IMR-90 (cell line): ENCODE results near the gene NFIX. TPM values are rescaled to one million over a fixed set of nuclear protein-coding genes. Genes with fewer than 3 reads are reported as not detected.

Experiments used
- ATAC-seq: fragments of 200-7000 bp; cut with Tn5 transposase; 2 replicates; pipeline ENCODE4 v1.9.1; 2020; ENCODE audit warnings: low read depth, mild to moderate bottlenecking, moderate library complexity
- BruUV-seq: library from RNA; stranded (reverse); fragments of 400-500 nt; replicated peaks from 2 replicates; lab custom pipeline; 2021; lab: Mats Ljungman, UMichigan
- CTCF ChIA-PET: fragments of 300-600 bp; formaldehyde crosslinking; extraction: SDS; loops from one replicate; lab custom pipeline; 2021; ENCODE audit warnings: antibody characterized with exemption; lab: Yijun Ruan, JAX
- POLR2A ChIA-PET: fragments of 300-600 bp; sonication (Branson Sonifier 250); formaldehyde crosslinking; loops from one replicate; lab custom pipeline; 2022; ENCODE audit warnings: antibody characterized with exemption; ENCODE audit not compliant: unreplicated experiment; lab: Charles Lee
- DNase-seq: peaks from one replicate; pipeline ENCODE4 v3.0.0; 2013
- H2AFZ ChIP-seq: replicated peaks from 2 replicates; pipeline ENCODE3; 2013; ENCODE audit warnings: low read length, mild to moderate bottlenecking; ENCODE audit not compliant: poor library complexity
- H2AK5ac ChIP-seq: 2 replicates; pipeline ENCODE4 v1.6.1; 2013; ENCODE audit warnings: low read depth, low read length, inconsistent platforms
- H2AK9ac ChIP-seq: replicated peaks from 2 replicates; pipeline ENCODE3; 2013; ENCODE audit warnings: mild to moderate bottlenecking, low read depth, low read length, moderate library complexity; ENCODE audit not compliant: poor library complexity
- H2BK120ac ChIP-seq: 2 replicates; pipeline ENCODE4 v1.6.1; 2013; ENCODE audit warnings: low read depth, low read length, inconsistent platforms
- H2BK15ac ChIP-seq: 3 replicates; pipeline ENCODE4 v1.6.1; 2013; ENCODE audit warnings: low read depth, low read length, inconsistent platforms
- H2BK20ac ChIP-seq: 2 replicates; pipeline ENCODE4 v1.6.1; 2013; ENCODE audit warnings: low read depth, mild to moderate bottlenecking, inconsistent platforms, low read length, moderate library complexity
- H2BK5ac ChIP-seq: 2 replicates; pipeline ENCODE4 v1.6.1; 2013; ENCODE audit warnings: mild to moderate bottlenecking, low read depth, low read length, inconsistent platforms; ENCODE audit not compliant: poor library complexity, severe bottlenecking
- H3K14ac ChIP-seq: replicated peaks from 2 replicates; pipeline ENCODE4 v1.6.1; 2013; ENCODE audit warnings: low read depth, low read length, inconsistent platforms
- H3K18ac ChIP-seq: 2 replicates; pipeline ENCODE4 v1.6.1; 2013; ENCODE audit warnings: low read depth, low read length, control low read depth
- H3K23ac ChIP-seq: 2 replicates; pipeline ENCODE4 v1.6.1; 2013; ENCODE audit warnings: low read depth, low read length, inconsistent platforms
- H3K27ac ChIP-seq: 2 replicates; pipeline ENCODE4 v1.5.1; 2013; ENCODE audit warnings: mild to moderate bottlenecking, control low read depth, low read length; ENCODE audit not compliant: insufficient read depth
- H3K27me3 ChIP-seq: 2 replicates; pipeline ENCODE4 v1.6.1; 2013; ENCODE audit warnings: low read length; ENCODE audit not compliant: control insufficient read depth, insufficient read depth
- H3K36me3 ChIP-seq: 2 replicates; pipeline ENCODE4 v1.6.1; 2013; ENCODE audit warnings: low read length, mixed read lengths; ENCODE audit not compliant: control insufficient read depth, insufficient read depth
- H3K4ac ChIP-seq: 2 replicates; pipeline ENCODE4 v1.6.1; 2013; ENCODE audit warnings: low read depth, low read length, inconsistent platforms
- H3K4me1 ChIP-seq: 2 replicates; pipeline ENCODE4 v1.6.1; 2013; ENCODE audit warnings: low read length, mixed read lengths; ENCODE audit not compliant: control insufficient read depth, insufficient read depth
- H3K4me2 ChIP-seq: 2 replicates; pipeline ENCODE4 v1.6.1; 2013; ENCODE audit warnings: low read depth, mild to moderate bottlenecking, control low read depth, low read length, moderate library complexity
- H3K4me3 ChIP-seq: 2 replicates; pipeline ENCODE4 v1.5.1; 2013; ENCODE audit warnings: low read depth, mild to moderate bottlenecking, control low read depth, low read length, moderate library complexity; ENCODE audit not compliant: insufficient read depth
- H3K56ac ChIP-seq: 2 replicates; pipeline ENCODE4 v1.6.1; 2013; ENCODE audit warnings: low read length, inconsistent platforms; ENCODE audit not compliant: insufficient read depth; ENCODE audit errors: extremely low read depth
- H3K79me1 ChIP-seq, 2 experiments: 2 replicates each; pipeline ENCODE4 v1.6.1; 2013; ENCODE audit warnings: low read length in 2 of 2, inconsistent platforms in 1 of 2, low read depth in 1 of 2
- H3K9ac ChIP-seq: 2 replicates; pipeline ENCODE4 v1.6.1; 2013; ENCODE audit warnings: low read depth, low read length, control low read depth
- H3K9me1 ChIP-seq: 2 replicates; pipeline ENCODE4 v1.6.1; 2013; ENCODE audit warnings: low read length, inconsistent platforms; ENCODE audit not compliant: insufficient read depth
- H3K9me3 ChIP-seq: 2 replicates; pipeline ENCODE4 v1.6.1; 2013; ENCODE audit warnings: low read length; ENCODE audit not compliant: control insufficient read depth, insufficient read depth
- H4K20me1 ChIP-seq: 2 replicates; pipeline ENCODE4 v1.6.1; 2013; ENCODE audit warnings: low read length, inconsistent platforms; ENCODE audit not compliant: insufficient read depth
- H4K5ac ChIP-seq: 2 replicates; pipeline ENCODE4 v1.6.1; 2013; ENCODE audit warnings: mild to moderate bottlenecking, low read depth, low read length, control low read depth
- H4K8ac ChIP-seq, 2 experiments: 2 replicates each; pipeline ENCODE4 v1.6.1; 2013; ENCODE audit warnings: low read depth in 2 of 2, low read length in 2 of 2, control low read depth in 1 of 2, inconsistent platforms in 1 of 2
- H4K91ac ChIP-seq: 2 replicates; pipeline ENCODE4 v1.6.1; 2013; ENCODE audit warnings: low read depth, low read length, inconsistent platforms; ENCODE audit not compliant: insufficient read depth
- MXI1 ChIP-seq: IDR thresholded peaks from 2 replicates; pipeline ENCODE4 v1.6.1; 2012; ENCODE audit warnings: low read depth, mild to moderate bottlenecking, low read length, moderate library complexity, borderline replicate concordance
- POLR2A ChIP-seq: IDR thresholded peaks from 2 replicates; pipeline ENCODE4 v1.6.1; 2012; ENCODE audit warnings: mild to moderate bottlenecking, low read depth, low read length
- RCOR1 ChIP-seq: IDR thresholded peaks from 2 replicates; pipeline ENCODE4 v1.6.1; 2012; ENCODE audit warnings: mild to moderate bottlenecking, low read length, improper control_type of control experiment; ENCODE audit not compliant: insufficient replicate concordance
- SMC3 ChIP-seq: fragments of 150-350 bp; IDR thresholded peaks from 2 replicates; pipeline ENCODE4 v1.6.1; 2016; ENCODE audit warnings: low read depth, mild to moderate bottlenecking, antibody characterized with exemption, low read length, moderate library complexity
- whole genome bisulfite sequencing, 2 experiments: methylation state at CpG; one replicate each; pipeline versions ENCODE4 v1.1.5 to v1.1.7; 2013; ENCODE audit warnings: missing lambda C conversion rate in 2 of 2; ENCODE audit not compliant: insufficient read length in 1 of 2; ENCODE audit errors: extremely low coverage in 2 of 2; 5-methylcytosine and 5-hydroxymethylcytosine counted together
- dilution Hi-C: fragments of 300-500 bp; cut with HindIII; formaldehyde crosslinking; loops from one replicate; pipeline ENCODE4 v1.14.3; 2018; ENCODE audit warnings: low sequenced_read_pairs; ENCODE audit not compliant: unreplicated experiment
- in situ Hi-C: fragments of 300-500 bp; cut with MboI; formaldehyde crosslinking; loops from 3 replicates; pipeline ENCODE4 v1.14.3; 2019; ENCODE audit warnings: low sequenced_read_pairs, inconsistent platforms, mixed read lengths
- intact Hi-C: fragments of 100-400 bp; cut with micrococcal nuclease; formaldehyde crosslinking; loops from 2 replicates; pipeline ENCODE4 v1.10.0; 2022
- polyA plus RNA-seq, 3 experiments: library from polyadenylated mRNA; depleted of rRNA; stranded (reverse); fragments of >200 nt; gene quantifications; 2 replicates each; pipeline ENCODE4 v1.2.3, GENCODE V29; 2012; ENCODE audit warnings: low replicate concordance in 1 of 3
- total RNA-seq: library from RNA; depleted of rRNA; stranded (reverse); fragments of >200 nt; gene quantifications from 2 replicates; pipeline ENCODE4 v1.2.3, GENCODE V29; 2012

Gene NFIX
- total and polyA plus RNA-seq, 2 of the 4 experiments (the other 2 are of a cell fraction), result 10.2 to 47.7 TPM

- intact Hi-C loops, result loop anchor here (5.0 kb wide), 1 partner anchor 64 kb away; no protein-coding TSS in a partner anchor
- no peak for DNase-seq
- Histone ChIP-seq H3K4me3 (no peak overlapping the region), H2BK5ac (no peak overlapping the region), H4K20me1 (peaks cover 43% of the 10 kb centered on the region), H3K4me1 (peaks cover 22% of the 10 kb centered on the region), H2BK20ac (no peak overlapping the region), H3K36me3 (peaks cover 15% of the 10 kb centered on the region), H3K4me2 (no peak overlapping the region; the same call in 1 of the 2 replicates), H2AK5ac (no peak overlapping the region), H2AK9ac (no peak overlapping the region), H2BK15ac (no peak overlapping the region), H2AFZ (no peak overlapping the region), H3K14ac (no peak overlapping the region), H3K79me1 (peaks cover 26 to 70% of the 10 kb centered on the region in 2 experiments), H3K27ac (no peak overlapping the region), H3K18ac (no peak overlapping the region), H3K9me1 (peaks cover 17% of the 10 kb centered on the region), H4K8ac (no peak overlapping the region), H3K4ac (no peak overlapping the region), H4K5ac (no peak overlapping the region), H2BK120ac (no peak overlapping the region), H3K23ac (peak overlapping the region; percentile 3), H3K56ac (no peak overlapping the region), H3K9me3 (no peaks in the 10 kb centered on the region), H3K9ac (no peak overlapping the region), H4K91ac (no peak overlapping the region), H3K27me3 (no peaks in the 10 kb centered on the region)
- ATAC-seq, result no peak
- BruUV-seq, result TSS peak; percentile 50
- CTCF ChIA-PET, result no interaction called here
- dilution Hi-C loops, result no loop called here
- WGBS, 2 experiments, result 80% methylated on average over 10 of the region's 32 CpGs; no CpG with 5 or more reads in 1 of the 2 experiments
- no peak for TF ChIP-seq SMC3
- no peak for TF ChIP-seq RCOR1
- no peak for TF ChIP-seq POLR2A
- TF ChIP-seq MXI1, result no peak
- POLR2A ChIA-PET, result no interaction called here
- in situ Hi-C loops, result loop anchor here (25.0 kb wide), 1 partner anchor 739 kb away; a partner anchor contains a TSS
Measured at GRCh38 chr19:12997967-12998940, 3.0 kb downstream of the NFIX start.
